T-cell (primary cell): Measurements from ENCODE around the gene TP53I13. TPM values are rescaled to one million over a fixed set of nuclear protein-coding genes. Genes with fewer than 3 reads are reported as not detected.

Source experiments
- ATAC-seq, 4 experiments: fragments of 200-7000 bp in 3 of 4; fragments of 150-1000 bp in 1 of 4; cut with Tn5 transposase; replicated peaks in 1 of 4; 1 replicate in 3 of 4; 2 replicates in 1 of 4; pipeline ENCODE4 v1.10.0; 2021; ENCODE audit warnings: moderate library complexity in 3 of 4, mild to moderate bottlenecking in 2 of 4, moderate number of reproducible peaks in 1 of 4
- CTCF ChIA-PET, 2 donors: fragments of 300-600 bp; sonication (Branson Sonifier 250); formaldehyde crosslinking; loops; one replicate each; lab custom pipeline; 2022; ENCODE audit warnings: antibody characterized with exemption in 2 of 2; lab: Charles Lee
- POLR2A ChIA-PET, 2 donors: fragments of 300-600 bp; sonication (Branson Sonifier 250); formaldehyde crosslinking; loops; one replicate each; lab custom pipeline; 2022; ENCODE audit warnings: antibody characterized with exemption in 2 of 2; lab: Charles Lee
- DNase-seq, 35 experiments: peaks; one replicate each; pipeline versions ENCODE4 v3.0.0 to v3.0.0-alpha.2; 2013 to 2023
- H3K27ac ChIP-seq: one replicate; pipeline ENCODE4 v1.5.1; 2013; ENCODE audit warnings: low read length
- H3K27me3 ChIP-seq, 2 experiments: replicated peaks in 1 of 2; 1 replicate in 1 of 2; 2 replicates in 1 of 2; pipeline versions ENCODE4 v1.6.1 to v1.7.0; 2013; ENCODE audit warnings: low read length in 1 of 2, mixed read lengths in 1 of 2; ENCODE audit not compliant: control insufficient read depth in 2 of 2, insufficient read depth in 2 of 2; ENCODE audit errors: extremely low read depth in 1 of 2
- H3K36me3 ChIP-seq, 2 donors: 1 replicate in 1 of 2; 2 replicates in 1 of 2; pipeline versions ENCODE4 v1.6.1 to v1.7.0; 2013; ENCODE audit warnings: low read length in 1 of 2; ENCODE audit not compliant: control insufficient read depth in 2 of 2, insufficient read depth in 1 of 2; ENCODE audit errors: extremely low read depth in 1 of 2
- H3K4me1 ChIP-seq, 2 experiments: 1 replicate in 1 of 2; 2 replicates in 1 of 2; pipeline versions ENCODE4 v1.6.1 to v1.7.0; 2013; ENCODE audit warnings: low read length in 2 of 2, mixed read lengths in 1 of 2; ENCODE audit not compliant: insufficient read depth in 2 of 2, control insufficient read depth in 1 of 2; ENCODE audit errors: extremely low read depth in 1 of 2
- H3K4me3 ChIP-seq, 2 donors: 1 replicate in 1 of 2; 2 replicates in 1 of 2; pipeline versions ENCODE4 v1.5.1 to v1.7.0; 2013; ENCODE audit warnings: mild to moderate bottlenecking in 2 of 2, low read length in 1 of 2, moderate library complexity in 1 of 2; ENCODE audit not compliant: control insufficient read depth in 1 of 2; ENCODE audit errors: extremely low read depth in 1 of 2
- H3K9me3 ChIP-seq: 2 replicates; pipeline ENCODE4 v1.7.0; 2013
- H3K27ac Mint-ChIP-seq, 2 donors: one replicate each; pipeline ENCODE4 v1.8.0; 2020 to 2021; ENCODE audit warnings: mild to moderate bottlenecking in 2 of 2, mixed read lengths in 2 of 2
- H3K27me3 Mint-ChIP-seq, 2 donors: one replicate each; pipeline ENCODE4 v1.8.0; 2021 to 2022; ENCODE audit warnings: mixed read lengths in 2 of 2
- H3K36me3 Mint-ChIP-seq: one replicate; pipeline ENCODE4 v1.8.0; 2021; ENCODE audit warnings: mixed read lengths
- H3K4me1 Mint-ChIP-seq, 3 donors: one replicate each; pipeline ENCODE4 v1.8.0; 2020 to 2022; ENCODE audit warnings: mixed read lengths in 3 of 3, mild to moderate bottlenecking in 1 of 3
- H3K4me3 Mint-ChIP-seq, 3 donors: one replicate each; pipeline ENCODE4 v1.8.0; 2020 to 2022; ENCODE audit warnings: mild to moderate bottlenecking in 3 of 3, mixed read lengths in 3 of 3, moderate library complexity in 3 of 3
- H3K9me3 Mint-ChIP-seq, 3 donors: one replicate each; pipeline ENCODE4 v1.8.0; 2020 to 2022; ENCODE audit warnings: mixed read lengths in 3 of 3
- WGBS: methylation state at CpG from one replicate; pipeline ENCODE4 v1.1.5; 2013; ENCODE audit warnings: missing lambda C conversion rate; ENCODE audit not compliant: insufficient coverage; 5-methylcytosine and 5-hydroxymethylcytosine counted together
- total RNA-seq, 35 experiments: library from RNA in 6 of 35; stranded (reverse) in 6 of 35; fragments of 120-200 nt in 1 of 35; gene quantifications; one replicate each; pipeline versions ENCODE4 v1.2.1 to v1.2.4 and lab custom pipeline; 2013 to 2026

The TP53I13 gene
- total RNA-seq, 5 donors from 2014 or later (not counting 1 experiment from before 2014, with no cell fraction given): 56.0 to 166 (median 128) TPM

GRCh38 chr17:29607557-29608195, 39.2 kb downstream of the TP53I13 start:
- H3K4me3 Mint-ChIP-seq: no peak overlapping the region
- no peak overlapping the region for H3K27ac ChIP-seq
- H3K9me3 Mint-ChIP-seq: no peaks in the 10 kb centered on the region
- H3K27me3 Mint-ChIP-seq: no peaks in the 10 kb centered on the region
- H3K36me3 Mint-ChIP-seq: no peaks in the 10 kb centered on the region
- ChIA-PET POLR2A (no interaction called here), CTCF (interaction anchor here (0.5 to 1.9 kb wide), 2 partner anchors 9 to 38 kb away, joined by 3 to 4 read pairs; no protein-coding TSS in a partner anchor)
- H3K4me1 Mint-ChIP-seq: no peaks in the 10 kb centered on the region
- H3K4me1 ChIP-seq: peaks cover 0 to under 1% of the 10 kb centered on the region in 2 experiments
- no peak for DNase-seq
- no peak for ATAC-seq
- H3K27me3 ChIP-seq: no peaks in the 10 kb centered on the region
- H3K36me3 ChIP-seq: no peaks in the 10 kb centered on the region
- 90% methylated on average over 19 of the region's 29 CpGs for WGBS
- H3K4me3 ChIP-seq: no peak overlapping the region
- no peak overlapping the region for H3K27ac Mint-ChIP-seq
- H3K9me3 ChIP-seq: no peaks in the 10 kb centered on the region

GRCh38 chr17:29608986-29609385, 40.5 kb downstream of the TP53I13 start:
- Mint-ChIP-seq H3K9me3 (no peaks in the 10 kb centered on the region), H3K27me3 (no peaks in the 10 kb centered on the region), H3K4me3 (no peak overlapping the region), H3K36me3 (no peaks in the 10 kb centered on the region), H3K27ac (no peak overlapping the region), H3K4me1 (peaks cover 0 to 4% (median 4%) of the 10 kb centered on the region in 3 donors)
- ATAC-seq (no peak), DNase-seq (no peak)
- Histone ChIP-seq H3K27me3 (no peaks in the 10 kb centered on the region), H3K27ac (no peak overlapping the region), H3K9me3 (no peaks in the 10 kb centered on the region), H3K36me3 (no peaks in the 10 kb centered on the region), H3K4me1 (peaks cover 5 to 12% of the 10 kb centered on the region in 2 experiments), H3K4me3 (no peak overlapping the region)
- ChIA-PET POLR2A (no interaction called here), CTCF (interaction anchor here (0.6 to 1.9 kb wide), 3 partner anchors 8 to 36 kb away, joined by 3 to 6 read pairs (median 4); no protein-coding TSS in a partner anchor)
- 84% methylated on average over 14 of the region's 15 CpGs for WGBS

- no peak for ATAC-seq
- Histone ChIP-seq H3K4me1 (peaks cover 12 to 26% of the 10 kb centered on the region in 2 experiments), H3K9me3 (no peaks in the 10 kb centered on the region), H3K27me3 (no peaks in the 10 kb centered on the region), H3K4me3 (no peak overlapping the region), H3K36me3 (no peaks in the 10 kb centered on the region), H3K27ac (no peak overlapping the region)
- POLR2A ChIA-PET: interaction anchor here in 1 of 2 donors (0.6 kb wide), 1 partner anchor 169 kb away, joined by 4 read pairs; no protein-coding TSS in a partner anchor
- Mint-ChIP-seq H3K27me3 (no peaks in the 10 kb centered on the region), H3K27ac (no peak overlapping the region), H3K4me1 (peaks cover 11 to 18% (median 18%) of the 10 kb centered on the region in 3 donors), H3K4me3 (no peak overlapping the region), H3K36me3 (no peaks in the 10 kb centered on the region), H3K9me3 (no peaks in the 10 kb centered on the region)
- WGBS: no CpG with 5 or more reads among the region's 3 CpGs
- no peak for DNase-seq
- CTCF ChIA-PET: no interaction called here
These were observed 41.9 kb downstream of the TP53I13 start for GRCh38 chr17:29610395-29610794.

- H3K36me3 ChIP-seq: no peaks in the 10 kb centered on the region
- H3K27me3 ChIP-seq: peaks cover 0 to 2% of the 10 kb centered on the region in 2 experiments
- Mint-ChIP-seq H3K4me3 (peak overlapping the region in 1 of 3 donors; percentile 15), H3K27ac (no peak overlapping the region), H3K9me3 (no peaks in the 10 kb centered on the region), H3K36me3 (no peaks in the 10 kb centered on the region), H3K4me1 (peaks cover 22 to 26% (median 26%) of the 10 kb centered on the region in 3 donors), H3K27me3 (no peaks in the 10 kb centered on the region)
- CTCF ChIA-PET: interaction anchor here in 1 of 2 donors (0.6 kb wide), 1 partner anchor 103 kb away, joined by 4 read pairs; no protein-coding TSS in a partner anchor
- peaks cover 20 to 36% of the 10 kb centered on the region in 2 experiments for H3K4me1 ChIP-seq
- DNase-seq (no peak), ATAC-seq (no peak)
- POLR2A ChIA-PET: no interaction called here
- no peak overlapping the region for H3K27ac ChIP-seq
- no peak overlapping the region for H3K4me3 ChIP-seq
- no peaks in the 10 kb centered on the region for H3K9me3 ChIP-seq
- WGBS: 85% methylated on average over 6 of the region's 11 CpGs
These were observed 43.0 kb downstream of the TP53I13 start for GRCh38 chr17:29611351-29612093.

- H3K27me3 ChIP-seq: peaks cover 0 to 5% of the 10 kb centered on the region in 2 experiments
- H3K27ac ChIP-seq: no peak overlapping the region
- H3K9me3 ChIP-seq: no peaks in the 10 kb centered on the region
- no peak overlapping the region for H3K27ac Mint-ChIP-seq
- DNase-seq: no peak
- H3K36me3 Mint-ChIP-seq: no peaks in the 10 kb centered on the region
- no peaks in the 10 kb centered on the region for H3K9me3 Mint-ChIP-seq
- H3K4me1 ChIP-seq: peaks cover 25 to 41% of the 10 kb centered on the region in 2 experiments
- no peak overlapping the region for H3K4me3 ChIP-seq
- no peaks in the 10 kb centered on the region for H3K36me3 ChIP-seq
- ATAC-seq: no peak
- ChIA-PET CTCF (interaction anchor here in 1 of 2 donors (0.6 kb wide), 1 partner anchor 102 kb away, joined by 4 read pairs; no protein-coding TSS in a partner anchor), POLR2A (no interaction called here)
- peaks cover 28 to 31% (median 30%) of the 10 kb centered on the region in 3 donors for H3K4me1 Mint-ChIP-seq
- WGBS: 100% methylated on average over 6 of the region's 12 CpGs
- H3K4me3 Mint-ChIP-seq: peak overlapping the region in 1 of 3 donors; percentile 15
- no peaks in the 10 kb centered on the region for H3K27me3 Mint-ChIP-seq
These were observed 43.5 kb downstream of the TP53I13 start for GRCh38 chr17:29612094-29612403.
